AG09309 (cell line): ENCODE measurements around the gene NKAIN2.

ENCODE experiments used
- DNase-seq: peaks from one replicate; pipeline ENCODE4 v3.0.0-alpha.2; 2010; ENCODE audit warnings: low read depth
- H3K4me3 ChIP-seq: 2 replicates; pipeline ENCODE4 v1.5.1; 2011; ENCODE audit warnings: mild to moderate bottlenecking, low read depth, low read length, moderate library complexity; ENCODE audit not compliant: control insufficient read depth
- CTCF ChIP-seq: IDR thresholded peaks from 2 replicates; pipeline ENCODE4 v1.5.1; 2011; ENCODE audit warnings: mild to moderate bottlenecking, low read depth, low read length, inconsistent platforms; ENCODE audit not compliant: insufficient read depth, control insufficient read depth; ENCODE audit errors: missing control alignments

Gene NKAIN2

DNA sequence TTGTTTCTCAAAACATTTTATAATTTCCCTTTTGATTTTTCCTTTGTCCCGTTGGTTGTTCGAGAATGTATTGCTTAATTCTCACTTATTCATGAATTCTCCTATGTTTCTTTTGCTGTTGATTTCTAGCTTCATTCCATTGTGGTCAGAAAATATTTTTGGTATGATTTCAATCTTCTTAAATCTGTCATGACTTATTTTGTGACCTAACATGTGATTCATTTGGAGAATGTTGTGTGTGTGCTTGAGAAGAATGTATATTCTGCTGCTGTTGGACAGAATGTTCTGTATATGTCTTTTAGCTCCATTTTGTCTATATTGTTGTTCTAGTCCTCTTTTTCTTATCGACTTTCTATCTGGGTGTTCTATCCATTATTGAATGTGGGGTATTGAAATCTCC is 872.4 kb downstream of the NKAIN2 start:
- no peak for DNase-seq
- no peak overlapping the region for H3K4me3 ChIP-seq
- no peak for TF ChIP-seq CTCF

- TF ChIP-seq CTCF: no peak
- H3K4me3 ChIP-seq: no peak overlapping the region
- no peak for DNase-seq
Observed at GRCh38 chr6:124677874-124678273, 874.2 kb downstream of the NKAIN2 start.

GRCh38 chr6:124679387-124679786 is 875.7 kb downstream of the NKAIN2 start:
- TF ChIP-seq CTCF: no peak
- no peak overlapping the region for H3K4me3 ChIP-seq
- no peak for DNase-seq

- H3K4me3 ChIP-seq: no peak overlapping the region
- TF ChIP-seq CTCF: no peak
- no peak for DNase-seq
Observed at GRCh38 chr6:124682751-124683150, 879.1 kb downstream of the NKAIN2 start.

DNA sequence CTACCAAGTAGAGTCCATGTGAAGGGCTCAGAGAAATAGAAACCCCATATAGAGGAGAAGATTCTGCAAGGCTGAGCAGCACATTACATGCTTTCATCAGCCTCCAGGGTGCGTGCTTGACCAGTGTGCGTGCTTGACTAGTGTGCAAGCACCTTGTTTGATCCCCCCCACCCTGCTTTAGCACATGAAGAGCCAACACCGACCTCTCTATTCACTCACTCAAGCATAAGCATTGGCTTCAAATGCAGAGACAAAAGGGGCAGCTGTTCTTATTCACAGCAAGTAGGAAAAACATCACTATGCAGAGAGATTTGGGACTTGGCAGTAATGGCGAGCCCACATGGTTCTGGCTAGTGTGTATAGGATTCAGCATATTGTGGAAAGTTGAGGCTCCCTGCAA is 879.8 kb downstream of the NKAIN2 start:
- DNase-seq: no peak
- H3K4me3 ChIP-seq: no peak overlapping the region
- no peak for TF ChIP-seq CTCF

GRCh38 chr6:124684621-124685020 is 881.0 kb downstream of the NKAIN2 start:
- H3K4me3 ChIP-seq: no peak overlapping the region
- DNase-seq: no peak
- TF ChIP-seq CTCF: no peak

- DNase-seq: no peak
- no peak overlapping the region for H3K4me3 ChIP-seq
- no peak for TF ChIP-seq CTCF
Observed at GRCh38 chr6:124688369-124688768, 884.7 kb downstream of the NKAIN2 start.
